ENCODE results near the gene ESYT3. TPM values are rescaled to one million over a fixed set of nuclear protein-coding genes. Genes with fewer than 3 reads are reported as not detected.
A peak's percentile ranks its signal among the peaks of the same experiment; 100 is the strongest.

The ESYT3 gene
- total RNA-seq, 5 donors from 2014 or later (not counting 1 experiment from before 2014, with no cell fraction given): 0.10 to 0.20 TPM; not detected in 3

DNA sequence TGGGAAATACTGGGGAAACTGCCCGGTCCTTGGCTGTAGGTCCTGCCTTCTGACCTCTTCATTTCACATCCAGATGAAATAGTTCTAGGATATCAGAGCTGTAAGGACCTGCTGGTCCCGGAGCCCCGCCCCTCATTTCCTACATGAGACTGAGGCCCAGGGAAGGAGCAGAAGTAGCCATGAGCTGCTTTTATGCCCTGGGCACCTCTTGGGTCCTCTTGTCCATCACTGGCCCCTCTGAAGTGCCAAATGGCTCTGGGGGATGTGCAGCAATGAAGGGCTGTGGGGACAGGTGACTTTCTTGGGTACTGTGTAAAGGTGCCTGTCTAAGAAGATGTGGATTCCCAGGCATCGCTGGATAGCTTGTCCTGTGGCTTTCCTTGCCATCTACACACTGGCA is 40.3 kb upstream of the ESYT3 start:
- CTCF ChIA-PET: no interaction called here

DNA sequence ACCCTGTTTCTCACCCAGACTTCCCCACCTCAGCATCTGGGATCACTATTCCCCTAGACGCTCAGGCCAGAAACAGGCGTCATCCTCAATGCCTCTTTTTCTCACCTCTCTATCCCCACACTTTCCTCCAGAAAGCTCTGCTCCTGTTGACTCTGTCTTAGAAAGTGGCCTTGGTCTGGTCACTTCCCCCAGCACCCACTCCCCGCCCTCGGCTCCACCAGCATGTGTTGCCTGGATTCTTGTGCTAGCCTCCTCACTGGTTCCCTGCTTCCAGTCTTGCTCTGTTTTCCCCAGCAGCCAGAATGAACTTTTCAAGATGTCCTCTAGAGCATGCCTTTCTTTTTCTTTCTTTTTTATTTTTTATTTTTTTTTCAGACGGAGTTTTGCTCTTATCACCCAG is 39.7 kb upstream of the ESYT3 start:
- Histone ChIP-seq H3K27me3 (replicated peaks in 1 of 2; ENCODE audit: control insufficient read depth in 2 of 2, extremely low read depth in 1 of 2, insufficient read depth in 2 of 2, low read length in 1 of 2) (peaks cover 0 to 28% of the 10 kb centered on the region in 2 experiments), H3K4me3 (ENCODE audit: control insufficient read depth in 1 of 2, extremely low read depth in 1 of 2, low read length in 1 of 2) (no peak overlapping the region), H3K27ac (ENCODE audit: low read length) (no peak overlapping the region), H3K9me3 (no peaks in the 10 kb centered on the region), H3K4me1 (ENCODE audit: control insufficient read depth in 1 of 2, extremely low read depth in 1 of 2, insufficient read depth in 2 of 2, low read length in 2 of 2) (no peaks in the 10 kb centered on the region), H3K36me3 (ENCODE audit: control insufficient read depth in 2 of 2, extremely low read depth in 1 of 2, insufficient read depth in 1 of 2, low read length in 1 of 2) (no peaks in the 10 kb centered on the region)
- no peak overlapping the region for H3K27ac Mint-ChIP-seq
- no peak overlapping the region for H3K4me3 Mint-ChIP-seq
- ChIA-PET CTCF (interaction anchor here in 1 of 2 donors (0.6 kb wide), 1 partner anchor 1064 kb away, joined by 6 read pairs; no protein-coding TSS in a partner anchor), POLR2A (no interaction called here)
- 93% methylated on average over 5 of the region's 5 CpGs for WGBS (ENCODE audit: insufficient coverage)
- no peaks in the 10 kb centered on the region for H3K4me1 Mint-ChIP-seq
- H3K36me3 Mint-ChIP-seq: no peaks in the 10 kb centered on the region
- peaks cover 5 to 10% of the 10 kb centered on the region in 2 donors for H3K27me3 Mint-ChIP-seq
- H3K9me3 Mint-ChIP-seq: no peaks in the 10 kb centered on the region
- no peak for DNase-seq
- no peak for ATAC-seq (replicated peaks in 1 of 4)

More for the DNA sequence above, 40.3 kb upstream of the ESYT3 start:
- Histone ChIP-seq H3K27me3 (replicated peaks in 1 of 2; ENCODE audit: control insufficient read depth in 2 of 2, extremely low read depth in 1 of 2, insufficient read depth in 2 of 2, low read length in 1 of 2) (peaks cover 0 to 29% of the 10 kb centered on the region in 2 experiments), H3K36me3 (ENCODE audit: control insufficient read depth in 2 of 2, extremely low read depth in 1 of 2, insufficient read depth in 1 of 2, low read length in 1 of 2) (no peaks in the 10 kb centered on the region), H3K27ac (ENCODE audit: low read length) (no peak overlapping the region), H3K4me1 (ENCODE audit: control insufficient read depth in 1 of 2, extremely low read depth in 1 of 2, insufficient read depth in 2 of 2, low read length in 2 of 2) (no peaks in the 10 kb centered on the region), H3K4me3 (ENCODE audit: control insufficient read depth in 1 of 2, extremely low read depth in 1 of 2, low read length in 1 of 2) (no peak overlapping the region), H3K9me3 (no peaks in the 10 kb centered on the region)
- no peaks in the 10 kb centered on the region for H3K36me3 Mint-ChIP-seq
- ATAC-seq (replicated peaks in 1 of 4) (no peak), DNase-seq (no peak)
- no CpG with 5 or more reads among the region's 4 CpGs for WGBS (ENCODE audit: insufficient coverage)
- POLR2A ChIA-PET: no interaction called here
- no peaks in the 10 kb centered on the region for H3K4me1 Mint-ChIP-seq
- no peak overlapping the region for H3K4me3 Mint-ChIP-seq
- H3K27ac Mint-ChIP-seq: no peak overlapping the region
- peaks cover 5 to 12% of the 10 kb centered on the region in 2 donors for H3K27me3 Mint-ChIP-seq
- no peaks in the 10 kb centered on the region for H3K9me3 Mint-ChIP-seq

DNA sequence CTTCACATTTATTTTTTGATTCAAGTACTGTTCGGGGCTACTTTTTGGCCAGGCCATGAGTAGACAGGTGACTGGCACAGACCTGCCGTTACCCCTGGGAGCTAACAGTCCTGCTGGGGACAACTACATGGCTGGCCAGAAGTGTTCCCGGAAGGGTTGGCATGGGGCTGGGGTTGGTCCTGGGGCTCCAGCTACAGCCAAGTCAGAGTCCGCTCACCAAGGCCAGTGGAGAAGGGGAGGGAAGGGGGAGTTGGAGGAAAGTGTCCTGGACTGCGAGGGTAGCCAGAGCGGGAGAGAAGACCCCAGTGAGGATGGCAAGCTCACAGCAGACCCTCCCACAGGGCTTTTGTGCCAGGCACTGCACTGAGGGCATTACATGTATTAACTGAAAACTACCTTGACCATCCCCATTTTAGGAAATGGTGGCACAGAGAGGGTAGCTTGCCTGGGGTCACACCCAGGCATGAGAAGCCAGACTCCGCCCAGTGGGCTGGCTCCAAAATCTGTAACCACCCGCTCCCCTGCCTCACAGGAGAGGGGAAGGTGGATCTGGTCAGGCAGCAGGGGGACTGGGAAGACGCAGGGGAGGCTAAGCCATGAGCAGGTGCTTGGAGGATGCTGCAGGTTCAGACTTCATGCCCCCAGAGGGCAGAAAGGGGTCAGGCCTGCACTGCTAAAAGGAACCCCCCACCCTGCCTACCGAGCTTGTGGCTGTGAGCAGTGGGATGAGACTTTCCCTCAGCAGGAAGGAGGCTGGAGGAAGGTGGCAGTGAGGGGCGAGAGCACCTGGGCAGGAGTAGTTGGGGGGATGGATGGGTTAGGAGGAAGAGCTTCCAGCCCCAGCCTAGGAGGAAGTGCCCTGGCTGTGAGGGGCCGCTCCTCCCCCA is 38.3 kb upstream of the ESYT3 start:
- POLR2A ChIA-PET: no interaction called here
- Histone ChIP-seq H3K9me3 (no peaks in the 10 kb centered on the region), H3K4me1 (ENCODE audit: control insufficient read depth in 1 of 2, extremely low read depth in 1 of 2, insufficient read depth in 2 of 2, low read length in 2 of 2) (no peaks in the 10 kb centered on the region), H3K27me3 (replicated peaks in 1 of 2; ENCODE audit: control insufficient read depth in 2 of 2, extremely low read depth in 1 of 2, insufficient read depth in 2 of 2, low read length in 1 of 2) (peaks cover 0 to 35% of the 10 kb centered on the region in 2 experiments), H3K36me3 (ENCODE audit: control insufficient read depth in 2 of 2, extremely low read depth in 1 of 2, insufficient read depth in 1 of 2, low read length in 1 of 2) (no peaks in the 10 kb centered on the region), H3K4me3 (ENCODE audit: control insufficient read depth in 1 of 2, extremely low read depth in 1 of 2, low read length in 1 of 2) (no peak overlapping the region), H3K27ac (ENCODE audit: low read length) (no peak overlapping the region)
- no peak overlapping the region for H3K4me3 Mint-ChIP-seq
- H3K36me3 Mint-ChIP-seq: no peaks in the 10 kb centered on the region
- ATAC-seq (replicated peaks in 1 of 4): no peak
- H3K27ac Mint-ChIP-seq: no peak overlapping the region
- H3K4me1 Mint-ChIP-seq: no peaks in the 10 kb centered on the region
- no peaks in the 10 kb centered on the region for H3K9me3 Mint-ChIP-seq
- no peak for DNase-seq
- CTCF ChIA-PET: interaction anchor here in 1 of 2 donors (0.6 kb wide), 1 partner anchor 156 kb away, joined by 3 read pairs; no protein-coding TSS in a partner anchor
- peaks cover 5% of the 10 kb centered on the region in 2 donors for H3K27me3 Mint-ChIP-seq
- 97% methylated on average over 5 of the region's 12 CpGs for WGBS (ENCODE audit: insufficient coverage)

DNA sequence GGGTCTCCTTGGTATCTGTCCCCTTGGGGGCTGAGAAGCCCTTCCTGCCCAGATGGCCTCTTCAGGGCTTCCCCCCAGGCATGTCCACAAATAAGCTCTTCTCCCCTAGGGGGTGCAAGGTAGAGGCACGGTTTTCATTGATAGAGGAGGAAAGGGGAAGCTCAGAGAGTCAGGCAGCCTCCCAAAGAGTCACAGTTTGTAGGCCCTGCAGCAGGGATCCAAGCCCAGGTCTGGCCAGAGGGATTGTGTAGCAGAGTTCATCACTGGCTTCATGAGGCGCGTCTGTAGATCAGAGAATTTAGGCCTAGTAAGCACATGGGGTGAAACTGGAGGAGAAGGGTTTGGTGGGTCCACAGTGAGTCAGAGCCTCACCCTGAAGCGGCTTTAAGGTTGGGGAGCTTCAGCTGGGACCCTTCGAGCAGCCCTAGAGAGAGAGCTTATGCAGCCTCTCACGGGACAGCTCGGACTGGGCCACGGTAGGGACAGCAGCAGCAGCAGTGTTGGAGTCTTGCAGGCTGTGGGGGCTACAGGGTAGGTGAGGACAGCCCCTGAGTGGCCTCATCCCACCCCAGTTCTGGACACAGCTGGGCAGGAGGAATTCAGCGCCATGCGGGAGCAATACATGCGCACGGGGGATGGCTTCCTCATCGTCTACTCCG is 37.5 kb upstream of the ESYT3 start:
- ChIA-PET CTCF (interaction anchor here in 1 of 2 donors (0.7 kb wide), 1 partner anchor 217 kb away, joined by 3 read pairs; no protein-coding TSS in a partner anchor), POLR2A (no interaction called here)
- no peak for ATAC-seq (replicated peaks in 1 of 4)
- H3K27ac Mint-ChIP-seq: no peak overlapping the region
- peaks cover 5 to 8% of the 10 kb centered on the region in 2 donors for H3K27me3 Mint-ChIP-seq
- Histone ChIP-seq H3K36me3 (ENCODE audit: control insufficient read depth in 2 of 2, extremely low read depth in 1 of 2, insufficient read depth in 1 of 2, low read length in 1 of 2) (no peaks in the 10 kb centered on the region), H3K4me3 (ENCODE audit: control insufficient read depth in 1 of 2, extremely low read depth in 1 of 2, low read length in 1 of 2) (no peak overlapping the region), H3K27ac (ENCODE audit: low read length) (no peak overlapping the region), H3K4me1 (ENCODE audit: control insufficient read depth in 1 of 2, extremely low read depth in 1 of 2, insufficient read depth in 2 of 2, low read length in 2 of 2) (no peaks in the 10 kb centered on the region), H3K9me3 (no peaks in the 10 kb centered on the region), H3K27me3 (replicated peaks in 1 of 2; ENCODE audit: control insufficient read depth in 2 of 2, extremely low read depth in 1 of 2, insufficient read depth in 2 of 2, low read length in 1 of 2) (peaks cover 0 to 41% of the 10 kb centered on the region in 2 experiments)
- no peaks in the 10 kb centered on the region for H3K36me3 Mint-ChIP-seq
- no peaks in the 10 kb centered on the region for H3K9me3 Mint-ChIP-seq
- H3K4me1 Mint-ChIP-seq: no peaks in the 10 kb centered on the region
- H3K4me3 Mint-ChIP-seq: no peak overlapping the region
- DNase-seq: no peak
- 84% methylated on average over 11 of the region's 14 CpGs for WGBS (ENCODE audit: insufficient coverage)

DNA sequence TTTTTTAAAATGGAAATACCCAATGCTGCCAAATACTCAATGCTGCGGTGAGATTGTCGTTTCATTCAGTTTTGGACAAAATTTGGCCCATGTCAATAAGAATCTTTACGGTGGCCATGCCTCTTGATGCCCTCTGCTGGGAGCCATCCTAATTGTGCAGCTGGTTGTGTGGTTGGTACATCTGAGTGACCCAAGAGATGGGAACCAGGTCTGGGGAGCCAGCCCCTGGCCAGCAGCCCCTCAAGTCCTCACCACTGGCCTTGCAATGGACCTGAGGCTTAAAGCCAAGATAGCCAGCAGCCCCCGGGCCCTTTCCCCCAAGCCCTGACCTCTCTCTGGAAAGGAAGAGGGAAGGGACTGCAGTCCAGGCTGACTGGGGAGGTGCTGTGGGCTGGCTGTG is 36.4 kb upstream of the ESYT3 start:
- no peaks in the 10 kb centered on the region for H3K36me3 Mint-ChIP-seq
- peaks cover 0 to 44% of the 10 kb centered on the region in 2 experiments for H3K27me3 ChIP-seq (replicated peaks in 1 of 2; ENCODE audit: control insufficient read depth in 2 of 2, extremely low read depth in 1 of 2, insufficient read depth in 2 of 2, low read length in 1 of 2)
- no peaks in the 10 kb centered on the region for H3K4me1 Mint-ChIP-seq
- H3K27ac ChIP-seq (ENCODE audit: low read length): no peak overlapping the region
- no CpG with 5 or more reads among the region's 4 CpGs for WGBS (ENCODE audit: insufficient coverage)
- ChIA-PET POLR2A (no interaction called here), CTCF (interaction anchor here in 1 of 2 donors (0.7 kb wide), 1 partner anchor 218 kb away, joined by 3 read pairs; no protein-coding TSS in a partner anchor)
- H3K36me3 ChIP-seq (ENCODE audit: control insufficient read depth in 2 of 2, extremely low read depth in 1 of 2, insufficient read depth in 1 of 2, low read length in 1 of 2): no peaks in the 10 kb centered on the region
- H3K4me1 ChIP-seq (ENCODE audit: control insufficient read depth in 1 of 2, extremely low read depth in 1 of 2, insufficient read depth in 2 of 2, low read length in 2 of 2): no peaks in the 10 kb centered on the region
- peaks cover 5 to 9% of the 10 kb centered on the region in 2 donors for H3K27me3 Mint-ChIP-seq
- no peak overlapping the region for H3K4me3 Mint-ChIP-seq
- H3K4me3 ChIP-seq (ENCODE audit: control insufficient read depth in 1 of 2, extremely low read depth in 1 of 2, low read length in 1 of 2): no peak overlapping the region
- H3K27ac Mint-ChIP-seq: no peak overlapping the region
- H3K9me3 Mint-ChIP-seq: no peaks in the 10 kb centered on the region
- ATAC-seq (replicated peaks in 1 of 4): no peak
- H3K9me3 ChIP-seq: no peaks in the 10 kb centered on the region
- peak in 1 of 35 experiments; percentile 11 for DNase-seq

DNA sequence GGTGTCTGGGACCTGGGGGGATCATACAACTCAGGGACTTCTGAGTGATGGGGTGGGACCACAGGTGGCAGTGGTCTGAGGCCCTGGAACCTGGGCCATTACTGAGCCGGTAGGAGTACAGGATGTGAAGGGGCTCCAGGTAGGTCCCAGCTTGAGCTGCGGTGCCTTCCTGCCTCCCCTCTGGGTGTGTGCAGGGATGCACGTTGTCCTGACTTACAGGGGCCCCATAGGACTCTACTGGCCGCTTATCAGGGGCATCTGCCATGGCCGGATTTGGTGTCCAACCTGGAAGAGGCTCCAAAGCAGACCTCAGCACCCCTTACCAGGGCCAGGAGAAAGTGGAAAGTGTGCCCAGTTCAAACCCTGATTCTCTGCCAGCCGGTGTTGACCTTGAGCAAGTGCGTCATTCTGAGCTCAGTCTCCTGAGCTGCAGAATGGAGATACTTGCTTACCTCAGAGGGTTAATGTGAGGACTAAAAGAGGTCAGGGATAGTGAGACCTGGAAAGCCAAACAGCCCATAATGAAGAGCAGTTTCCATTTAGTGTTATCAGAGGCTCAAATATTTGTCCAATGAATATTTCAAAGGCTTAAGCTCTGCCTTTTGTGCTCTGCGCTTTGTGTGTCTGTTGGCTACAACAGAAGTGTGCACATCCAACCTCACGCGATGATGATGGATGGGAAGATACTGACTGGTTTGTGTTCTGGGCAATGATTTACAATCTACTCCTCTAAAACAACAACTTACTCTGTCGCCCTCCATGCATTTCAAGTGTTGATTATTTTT is 35.4 kb upstream of the ESYT3 start:
- ChIA-PET POLR2A (interaction anchor here in 1 of 2 donors (0.5 kb wide), 1 partner anchor 906 kb away, joined by 4 read pairs; no protein-coding TSS in a partner anchor), CTCF (interaction anchor here in 1 of 2 donors (0.9 kb wide), 1 partner anchor 13 kb away, joined by 3 read pairs; no protein-coding TSS in a partner anchor)
- Histone ChIP-seq H3K4me1 (ENCODE audit: control insufficient read depth in 1 of 2, extremely low read depth in 1 of 2, insufficient read depth in 2 of 2, low read length in 2 of 2) (no peaks in the 10 kb centered on the region), H3K36me3 (ENCODE audit: control insufficient read depth in 2 of 2, extremely low read depth in 1 of 2, insufficient read depth in 1 of 2, low read length in 1 of 2) (no peaks in the 10 kb centered on the region), H3K27me3 (replicated peaks in 1 of 2; ENCODE audit: control insufficient read depth in 2 of 2, extremely low read depth in 1 of 2, insufficient read depth in 2 of 2, low read length in 1 of 2) (peaks cover 0 to 48% of the 10 kb centered on the region in 2 experiments), H3K9me3 (no peaks in the 10 kb centered on the region), H3K27ac (ENCODE audit: low read length) (no peak overlapping the region), H3K4me3 (ENCODE audit: control insufficient read depth in 1 of 2, extremely low read depth in 1 of 2, low read length in 1 of 2) (no peak overlapping the region)
- ATAC-seq (replicated peaks in 1 of 4): no peak
- WGBS (ENCODE audit: insufficient coverage): 67% methylated on average over 5 of the region's 11 CpGs
- Mint-ChIP-seq H3K9me3 (no peaks in the 10 kb centered on the region), H3K36me3 (no peaks in the 10 kb centered on the region), H3K4me1 (no peaks in the 10 kb centered on the region), H3K27ac (no peak overlapping the region), H3K4me3 (no peak overlapping the region), H3K27me3 (peaks cover 5 to 9% of the 10 kb centered on the region in 2 donors)
- no peak for DNase-seq

Data from T-cell (primary cell).